Limb (tissue), 2 donors: ENCODE data around the gene EWSR1.
A peak's percentile ranks its signal among the peaks of the same experiment; 100 is the strongest.
"Not testable (repeated sequence)": the region's sequence is repeated elsewhere in the genome, so short reads cannot be mapped to it uniquely, and the experiment has no call there.

ENCODE experiments used
- DNase-seq, 2 donors: peaks; one replicate each; pipeline ENCODE4 v3.0.0-alpha.2; 2016; ENCODE audit errors: extremely low spot score in 2 of 2

The EWSR1 gene, protein sequence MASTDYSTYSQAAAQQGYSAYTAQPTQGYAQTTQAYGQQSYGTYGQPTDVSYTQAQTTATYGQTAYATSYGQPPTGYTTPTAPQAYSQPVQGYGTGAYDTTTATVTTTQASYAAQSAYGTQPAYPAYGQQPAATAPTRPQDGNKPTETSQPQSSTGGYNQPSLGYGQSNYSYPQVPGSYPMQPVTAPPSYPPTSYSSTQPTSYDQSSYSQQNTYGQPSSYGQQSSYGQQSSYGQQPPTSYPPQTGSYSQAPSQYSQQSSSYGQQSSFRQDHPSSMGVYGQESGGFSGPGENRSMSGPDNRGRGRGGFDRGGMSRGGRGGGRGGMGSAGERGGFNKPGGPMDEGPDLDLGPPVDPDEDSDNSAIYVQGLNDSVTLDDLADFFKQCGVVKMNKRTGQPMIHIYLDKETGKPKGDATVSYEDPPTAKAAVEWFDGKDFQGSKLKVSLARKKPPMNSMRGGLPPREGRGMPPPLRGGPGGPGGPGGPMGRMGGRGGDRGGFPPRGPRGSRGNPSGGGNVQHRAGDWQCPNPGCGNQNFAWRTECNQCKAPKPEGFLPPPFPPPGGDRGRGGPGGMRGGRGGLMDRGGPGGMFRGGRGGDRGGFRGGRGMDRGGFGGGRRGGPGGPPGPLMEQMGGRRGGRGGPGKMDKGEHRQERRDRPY

GRCh38 chr22:29267858-29268510, at the start of gene EWSR1, which contains the start of gene RHBDD3:
EWSR1 (plus strand) TSS chr22:29268268; CDS start chr22:29268337, 69 bp downstream.
RHBDD3 (minus strand) TSS chr22:29267981; CDS start chr22:29265626, 2,355 bp downstream.
- peak; percentile 94 to 99 for DNase-seq

GRCh38 chr22:29218758-29219408, 49.2 kb upstream of the EWSR1 start:
- DNase-seq, result no peak

DNA sequence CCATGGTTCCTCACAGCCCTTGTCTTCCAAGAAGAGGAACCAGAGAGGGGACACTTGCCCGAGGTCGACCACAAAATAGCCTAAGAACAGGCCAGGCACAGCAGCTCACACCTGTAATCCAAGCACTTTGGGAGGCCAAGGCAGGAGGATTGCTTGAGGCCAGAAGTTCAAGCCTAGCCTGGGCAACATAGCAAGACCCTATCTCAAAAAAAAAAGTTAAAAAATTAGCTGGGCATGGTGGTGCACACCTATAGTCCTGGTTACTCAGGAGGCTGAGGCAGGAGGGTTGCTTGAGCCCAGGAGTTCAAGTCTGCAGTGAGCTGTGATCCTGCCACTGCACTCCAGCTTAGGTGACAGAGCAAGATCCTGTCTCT, 48.7 kb upstream of the EWSR1 start:
- not testable (repeated sequence) for DNase-seq

- no peak for DNase-seq
Observed at GRCh38 chr22:29219881-29220670, 48.0 kb upstream of the EWSR1 start.

DNA sequence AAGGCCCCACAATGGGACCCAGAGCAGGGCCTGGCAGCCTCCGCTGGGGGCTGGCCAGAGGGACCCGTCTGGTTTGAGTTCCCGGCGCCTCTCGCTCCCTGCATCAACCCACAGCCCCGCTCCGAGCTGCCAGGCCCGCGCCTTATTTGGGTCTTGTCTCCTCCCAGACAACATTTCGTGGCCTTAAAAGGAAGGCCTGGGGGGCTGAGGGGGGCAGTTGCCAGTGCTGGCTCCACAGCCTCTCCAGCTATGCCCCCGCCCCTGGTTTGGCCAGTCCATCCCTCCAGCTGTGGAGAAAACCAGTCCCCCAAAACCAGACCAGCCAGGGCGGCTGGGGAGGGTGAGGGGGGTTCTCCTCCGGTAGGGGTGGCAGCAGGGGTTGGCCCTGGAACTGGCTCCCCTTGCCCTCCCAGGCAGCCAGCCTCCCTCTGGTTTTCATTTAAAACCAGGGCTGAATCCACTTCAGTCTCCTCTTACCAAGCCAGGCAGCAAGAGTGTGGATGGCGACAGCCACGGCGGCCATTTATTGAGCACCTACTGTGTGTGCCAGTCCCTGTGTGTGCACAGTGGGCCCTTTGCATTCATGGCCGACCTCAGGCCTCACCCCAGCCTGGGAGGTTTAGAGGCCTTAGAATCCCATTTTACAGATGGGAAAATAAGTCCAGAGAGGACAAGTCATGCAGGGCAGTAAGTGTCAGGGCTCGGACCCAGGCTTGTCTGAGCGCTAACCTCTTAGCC, 43.8 kb upstream of the EWSR1 start:
- DNase-seq, result no peak

DNA sequence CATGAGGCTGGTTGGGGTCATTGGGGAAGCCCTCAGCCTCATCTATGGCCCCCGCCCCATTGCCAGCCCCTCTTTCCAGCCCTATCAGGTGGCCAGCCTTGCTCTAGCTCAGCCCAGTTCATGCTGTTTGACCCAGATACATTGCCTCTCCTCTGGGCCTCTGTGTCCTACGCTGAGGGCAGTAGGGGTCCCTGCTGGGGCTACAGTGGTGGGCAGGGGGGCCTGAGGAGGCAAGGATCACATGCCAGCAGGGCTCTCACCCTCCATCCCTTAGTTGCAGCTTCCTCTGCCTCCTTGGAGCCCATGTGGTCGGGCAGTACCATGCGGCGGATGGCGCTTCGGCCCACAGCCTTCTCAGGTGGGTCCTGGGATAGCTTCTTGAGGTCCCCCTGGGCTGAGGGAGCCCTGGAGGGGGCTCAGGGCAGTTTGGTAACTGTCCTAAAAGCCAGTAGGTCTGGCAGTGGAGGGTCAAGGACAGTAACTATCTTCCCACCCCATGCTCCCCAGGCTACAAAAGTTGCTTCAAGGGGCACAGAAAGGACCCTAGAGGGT, 43.1 kb upstream of the EWSR1 start:
- no peak for DNase-seq

- DNase-seq, result peak in 1 of 2 donors; percentile 43
Observed at GRCh38 chr22:29225422-29226090, 42.5 kb upstream of the EWSR1 start.

DNA sequence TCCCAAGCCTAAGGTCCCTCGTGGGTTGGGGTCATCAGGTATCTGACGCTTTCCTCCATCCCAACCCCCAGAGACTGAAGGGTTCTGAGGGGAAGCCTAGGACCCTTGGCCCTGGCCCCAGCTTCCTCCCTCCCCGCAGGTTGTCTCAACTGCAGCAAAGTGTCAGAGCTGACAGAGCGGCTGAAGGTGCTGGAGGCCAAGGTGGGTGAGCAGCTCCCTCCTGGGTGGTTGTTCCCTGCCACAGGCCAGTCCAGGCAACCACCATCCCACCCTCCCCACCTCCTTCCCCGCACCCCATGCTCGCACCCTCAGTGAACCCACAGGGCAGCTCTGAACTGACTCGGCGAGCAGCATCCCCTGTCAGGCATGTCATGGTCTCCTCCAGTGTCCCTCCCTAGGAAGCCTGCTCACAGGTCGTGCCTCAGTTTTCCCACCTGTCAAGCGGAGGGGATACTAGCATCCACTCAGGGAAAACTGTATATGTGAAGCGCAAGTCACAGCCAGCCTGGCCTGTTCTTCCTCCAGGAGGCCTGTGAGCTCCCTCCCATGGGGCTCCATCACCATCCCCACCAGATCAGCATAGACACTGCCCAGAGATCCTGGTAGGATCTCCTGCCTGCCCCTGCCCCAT, 41.6 kb upstream of the EWSR1 start:
- DNase-seq, result no peak

DNA sequence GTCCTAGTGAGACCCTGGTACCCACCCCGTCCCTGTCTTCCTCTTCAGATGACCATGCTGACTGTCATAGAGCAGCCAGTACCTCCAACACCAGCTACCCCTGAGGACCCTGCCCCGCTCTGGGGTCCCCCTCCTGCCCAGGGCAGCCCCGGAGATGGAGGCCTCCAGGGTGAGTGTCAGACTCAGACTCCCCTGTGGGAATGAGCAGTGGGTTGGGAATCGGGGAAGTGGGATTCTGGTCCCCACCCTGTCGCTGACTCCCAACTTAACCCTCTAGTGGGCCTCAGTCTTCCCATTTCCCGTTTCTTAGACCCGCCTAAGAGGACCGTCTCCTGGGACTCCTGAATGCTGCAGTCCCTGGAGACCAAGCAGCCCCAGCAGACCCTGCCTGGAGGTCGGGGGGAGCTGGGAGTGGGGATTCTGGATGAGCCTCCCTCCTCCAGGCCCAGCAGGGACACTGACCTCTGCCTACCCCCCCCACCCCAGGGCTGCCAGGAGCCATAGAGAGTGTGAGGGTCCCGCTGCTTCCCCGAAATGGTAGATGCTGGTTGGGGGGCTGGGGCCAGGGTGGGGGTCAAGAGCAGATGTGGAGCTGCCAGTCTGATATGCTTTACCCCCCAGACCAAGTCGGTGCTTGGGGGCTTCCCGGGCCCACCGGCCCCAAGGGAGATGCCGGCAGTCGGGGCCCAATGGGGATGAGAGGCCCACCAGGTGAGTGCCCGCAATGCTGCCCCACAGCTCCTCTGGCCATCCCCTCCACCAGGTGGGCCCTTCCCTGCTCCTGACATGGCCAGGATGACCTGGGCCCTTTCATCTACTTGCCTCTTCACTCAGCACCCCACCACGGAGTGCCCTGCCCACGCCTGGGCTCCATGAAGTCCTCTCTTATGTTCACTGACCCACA, 36.8 kb upstream of the EWSR1 start:
- no peak for DNase-seq

DNA sequence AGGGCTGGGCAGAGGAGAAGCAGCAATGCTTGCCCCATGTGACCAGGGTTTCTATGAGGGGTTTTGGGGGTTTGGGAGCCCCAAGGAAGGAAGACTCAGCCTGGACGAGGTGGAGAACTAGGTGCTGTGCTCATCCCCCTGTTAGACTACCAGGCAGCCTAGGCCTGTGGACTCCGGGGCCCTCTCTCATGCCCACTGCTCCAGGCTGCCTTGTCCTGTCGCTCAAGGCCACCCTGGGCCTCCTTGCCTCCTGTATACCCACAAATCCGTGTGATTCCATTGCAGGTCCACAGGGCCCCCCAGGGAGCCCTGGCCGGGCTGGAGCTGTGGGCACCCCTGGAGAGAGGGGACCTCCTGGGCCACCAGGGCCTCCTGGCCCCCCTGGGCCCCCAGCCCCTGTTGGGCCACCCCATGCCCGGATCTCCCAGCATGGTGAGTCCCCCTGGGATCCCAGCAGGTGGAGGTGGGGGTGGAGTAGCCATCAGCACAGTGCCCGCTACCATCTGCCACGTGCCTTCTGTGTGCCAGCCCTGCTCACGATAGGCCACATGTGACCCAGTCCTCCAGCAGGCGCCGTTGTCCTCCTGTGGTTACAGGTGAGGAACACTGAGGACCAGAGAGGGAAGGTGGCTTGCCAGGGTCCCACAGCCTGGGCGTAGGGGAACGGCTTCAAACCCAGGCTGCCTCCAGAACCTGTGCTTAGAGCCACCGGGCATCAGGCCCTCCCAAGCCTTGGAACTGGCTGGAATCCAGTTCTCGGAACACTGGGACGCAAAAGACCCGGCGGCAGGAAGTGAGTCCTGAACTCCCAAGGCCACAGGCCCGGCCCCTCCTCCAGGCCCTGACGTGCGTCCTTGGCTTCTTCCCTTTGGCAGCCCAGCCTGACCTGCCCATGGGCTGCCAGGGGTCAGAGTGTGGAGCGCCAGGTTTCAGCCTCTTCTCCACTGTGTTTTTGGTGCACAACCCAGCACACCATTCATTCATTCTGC, 35.8 kb upstream of the EWSR1 start:
- DNase-seq, result no peak

DNA sequence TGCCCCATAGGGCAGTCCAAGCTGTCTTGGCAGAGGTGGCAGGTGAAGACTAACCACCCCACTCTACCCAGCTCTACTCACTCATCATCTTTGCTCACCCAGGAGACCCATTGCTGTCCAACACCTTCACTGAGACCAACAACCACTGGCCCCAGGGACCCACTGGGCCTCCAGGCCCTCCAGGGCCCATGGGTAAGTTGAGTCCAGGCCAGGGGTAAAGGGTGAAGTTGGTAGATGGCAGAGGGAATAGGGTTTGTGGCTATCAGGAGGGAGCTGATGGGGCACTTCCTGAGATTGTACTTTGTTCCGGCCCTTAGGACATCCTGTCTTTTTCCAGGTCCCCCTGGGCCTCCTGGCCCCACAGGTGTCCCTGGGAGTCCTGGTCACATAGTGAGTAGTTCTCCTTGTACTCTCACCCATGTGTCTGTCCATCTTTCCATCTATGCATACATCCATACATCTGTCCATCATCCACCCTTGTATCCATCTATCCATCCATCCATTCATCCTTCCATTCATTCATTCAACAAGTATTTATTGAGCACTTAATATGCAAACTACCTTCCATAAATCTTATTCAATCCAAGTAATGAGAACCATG, 34.7 kb upstream of the EWSR1 start:
- no peak for DNase-seq

DNA sequence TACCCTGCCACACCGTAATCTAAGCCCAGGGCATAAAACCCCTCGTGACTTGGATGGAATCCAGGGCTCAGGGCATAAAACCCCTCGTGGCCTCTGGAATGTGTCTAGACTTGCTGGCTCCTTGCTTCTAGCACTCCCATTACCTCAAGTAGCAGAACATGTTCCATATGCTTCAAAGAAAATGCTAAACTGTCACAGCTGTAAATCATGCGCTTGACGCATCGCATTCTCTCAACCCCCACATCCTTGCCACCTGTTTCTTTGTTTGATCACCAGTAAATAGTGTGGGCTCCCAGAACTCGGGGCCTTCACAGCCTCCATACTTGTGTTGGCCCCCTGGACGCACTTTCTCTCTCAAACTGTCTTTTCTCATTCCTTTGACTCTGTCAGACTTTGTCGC, 27.6 kb upstream of the EWSR1 start:
- DNase-seq, result not testable (repeated sequence)

GRCh38 chr22:29243874-29244446, 24.1 kb upstream of the EWSR1 start:
- DNase-seq, result no peak

GRCh38 chr22:29244785-29245625, 23.1 kb upstream of the EWSR1 start:
- DNase-seq, result no peak
